Activated T-helper 17 cell treated with anti-CD3 and anti-CD28 coated beads, Interleukin-2, amount 50 U/mL, for 72 hours (primary cell): ENCODE data around the gene CA10. TPM values are rescaled to one million over a fixed set of nuclear protein-coding genes. Genes with fewer than 3 reads are reported as not detected.

ENCODE experiments used
- ATAC-seq: fragments of 150-1000 bp; cut with Tn5 transposase; replicated peaks from 2 replicates; pipeline ENCODE4 v1.10.0; 2021; ENCODE audit warnings: mild to moderate bottlenecking, moderate library complexity
- H3K27ac Mint-ChIP-seq: one replicate; pipeline ENCODE4 v1.8.0; 2022; ENCODE audit warnings: mixed read lengths
- H3K27me3 Mint-ChIP-seq: one replicate; pipeline ENCODE4 v1.8.0; 2022; ENCODE audit warnings: mixed read lengths
- H3K36me3 Mint-ChIP-seq: one replicate; pipeline ENCODE4 v1.8.0; 2022; ENCODE audit warnings: low read depth, mild to moderate bottlenecking, mixed read lengths
- H3K4me1 Mint-ChIP-seq: one replicate; pipeline ENCODE4 v1.8.0; 2022; ENCODE audit warnings: mixed read lengths
- H3K4me3 Mint-ChIP-seq: one replicate; pipeline ENCODE4 v1.8.0; 2022; ENCODE audit warnings: mild to moderate bottlenecking, mixed read lengths
- H3K9me3 Mint-ChIP-seq: one replicate; pipeline ENCODE4 v1.8.0; 2022; ENCODE audit warnings: mixed read lengths
- total RNA-seq, 2 donors: library from RNA; stranded (reverse); gene quantifications; one replicate each; pipeline ENCODE4 v1.2.3, GENCODE V29; 2022

CA10 gene
- total RNA-seq, 2 donors from 2014 or later: 0.56 TPM; not detected in 1

GRCh38 chr17:51830886-51831285 lies 327.6 kb downstream of the CA10 start:
- Mint-ChIP-seq H3K27me3 (peaks cover 13% of the 10 kb centered on the region), H3K36me3 (no peaks in the 10 kb centered on the region), H3K4me1 (no peaks in the 10 kb centered on the region), H3K4me3 (no peak overlapping the region), H3K27ac (no peak overlapping the region), H3K9me3 (no peaks in the 10 kb centered on the region)
- ATAC-seq: no peak

DNA sequence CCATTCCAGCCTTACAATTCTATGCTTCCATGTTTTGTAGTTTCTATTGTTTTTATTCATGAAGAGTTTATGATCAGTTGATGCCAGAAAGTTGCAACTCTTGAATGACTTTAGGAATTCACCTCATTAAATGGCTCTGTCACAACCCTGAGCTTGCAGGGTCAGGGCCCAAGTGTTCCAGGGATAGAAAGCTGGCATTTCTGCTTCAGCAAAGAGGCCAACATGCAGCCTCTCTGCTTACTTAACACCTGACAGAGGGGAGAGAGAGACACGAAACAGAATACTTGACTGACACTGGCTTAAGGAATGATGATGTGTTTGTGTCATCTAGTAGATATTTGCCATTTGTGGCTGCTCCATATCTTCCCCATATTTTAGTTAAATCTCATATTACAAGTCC lies 328.1 kb downstream of the CA10 start:
- Mint-ChIP-seq H3K4me3 (no peak overlapping the region), H3K27ac (no peak overlapping the region), H3K9me3 (no peaks in the 10 kb centered on the region), H3K27me3 (peaks cover 13% of the 10 kb centered on the region), H3K36me3 (no peaks in the 10 kb centered on the region), H3K4me1 (no peaks in the 10 kb centered on the region)
- ATAC-seq: no peak

DNA sequence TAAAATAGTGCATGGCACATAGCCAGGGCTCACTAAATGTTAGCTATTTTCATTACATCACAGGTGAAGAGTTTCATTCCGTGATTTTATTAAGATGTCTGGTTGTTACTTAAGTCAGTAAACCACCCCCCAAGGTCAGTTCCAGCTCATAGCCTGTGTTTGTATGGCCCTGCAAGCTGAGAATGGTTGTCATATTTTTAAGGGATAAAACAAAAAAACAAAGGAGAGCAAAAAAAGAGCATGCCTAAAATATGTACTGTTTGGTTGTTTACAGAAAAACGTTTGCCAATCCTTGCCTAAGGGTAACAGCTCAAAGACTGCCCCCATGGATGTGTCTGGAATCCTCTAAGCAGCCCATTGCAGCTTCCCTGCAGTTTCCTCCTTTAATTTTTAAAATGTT lies 329.6 kb downstream of the CA10 start:
- no peak for ATAC-seq
- H3K27ac Mint-ChIP-seq: no peak overlapping the region
- H3K9me3 Mint-ChIP-seq: no peaks in the 10 kb centered on the region
- no peak overlapping the region for H3K4me3 Mint-ChIP-seq
- peaks cover 14% of the 10 kb centered on the region for H3K27me3 Mint-ChIP-seq
- no peaks in the 10 kb centered on the region for H3K36me3 Mint-ChIP-seq
- H3K4me1 Mint-ChIP-seq: no peaks in the 10 kb centered on the region

DNA sequence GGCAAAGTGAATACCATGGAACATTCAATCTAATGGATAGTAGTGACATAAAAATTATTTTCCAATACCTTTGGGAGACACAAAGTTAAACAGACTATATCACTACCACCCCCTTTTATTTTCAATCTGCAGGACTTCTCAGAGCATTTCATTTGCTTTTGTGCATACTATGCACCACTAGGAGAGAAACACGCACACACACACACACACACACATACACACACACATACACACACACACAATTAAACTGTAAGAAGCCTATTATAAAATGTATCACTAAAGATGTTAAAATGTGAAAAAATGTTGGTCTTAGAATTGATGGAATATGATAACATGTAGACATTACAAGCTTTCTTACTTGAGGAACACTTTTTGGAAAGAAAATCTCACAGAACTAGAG lies 331.4 kb downstream of the CA10 start:
- no peak for ATAC-seq
- no peaks in the 10 kb centered on the region for H3K4me1 Mint-ChIP-seq
- no peak overlapping the region for H3K4me3 Mint-ChIP-seq
- H3K9me3 Mint-ChIP-seq: no peaks in the 10 kb centered on the region
- H3K27ac Mint-ChIP-seq: no peak overlapping the region
- peaks cover 10% of the 10 kb centered on the region for H3K27me3 Mint-ChIP-seq
- H3K36me3 Mint-ChIP-seq: no peaks in the 10 kb centered on the region

- H3K9me3 Mint-ChIP-seq: no peaks in the 10 kb centered on the region
- ATAC-seq: no peak
These were observed 337.7 kb downstream of the CA10 start for GRCh38 chr17:51820766-51821165.

DNA sequence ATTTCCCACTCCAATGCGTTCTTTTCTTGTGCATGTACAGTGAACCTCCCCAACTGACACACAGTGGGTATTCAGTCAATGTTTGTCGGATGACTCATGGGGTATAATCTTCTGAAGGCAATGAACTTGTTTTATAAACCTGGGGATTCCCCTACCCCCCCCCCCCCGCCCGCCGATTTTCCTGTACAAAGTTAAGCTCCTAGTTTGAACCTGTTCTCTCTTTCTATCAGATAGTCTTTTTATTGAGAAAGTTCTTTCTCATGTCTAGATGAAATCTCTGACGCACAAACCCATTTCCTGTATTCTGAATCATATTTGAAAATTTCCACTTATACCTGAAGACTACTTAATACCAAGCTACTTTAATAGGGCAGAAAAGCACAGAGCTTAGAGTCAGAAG lies 338.3 kb downstream of the CA10 start:
- H3K4me3 Mint-ChIP-seq: peak overlapping the region; percentile 31
- H3K27ac Mint-ChIP-seq: peak overlapping the region; percentile 70
- H3K36me3 Mint-ChIP-seq: no peaks in the 10 kb centered on the region
- ATAC-seq: peak; percentile 69
- peaks cover 7% of the 10 kb centered on the region for H3K27me3 Mint-ChIP-seq
- no peaks in the 10 kb centered on the region for H3K9me3 Mint-ChIP-seq
- peaks cover 10% of the 10 kb centered on the region for H3K4me1 Mint-ChIP-seq

More at GRCh38 chr17:51820766-51821165, 337.7 kb downstream of the CA10 start:
- no peak overlapping the region for H3K4me3 Mint-ChIP-seq
- H3K27me3 Mint-ChIP-seq: peaks cover 10% of the 10 kb centered on the region
- no peaks in the 10 kb centered on the region for H3K36me3 Mint-ChIP-seq
- peak overlapping the region; percentile 70 for H3K27ac Mint-ChIP-seq
- peaks cover 10% of the 10 kb centered on the region for H3K4me1 Mint-ChIP-seq

DNA sequence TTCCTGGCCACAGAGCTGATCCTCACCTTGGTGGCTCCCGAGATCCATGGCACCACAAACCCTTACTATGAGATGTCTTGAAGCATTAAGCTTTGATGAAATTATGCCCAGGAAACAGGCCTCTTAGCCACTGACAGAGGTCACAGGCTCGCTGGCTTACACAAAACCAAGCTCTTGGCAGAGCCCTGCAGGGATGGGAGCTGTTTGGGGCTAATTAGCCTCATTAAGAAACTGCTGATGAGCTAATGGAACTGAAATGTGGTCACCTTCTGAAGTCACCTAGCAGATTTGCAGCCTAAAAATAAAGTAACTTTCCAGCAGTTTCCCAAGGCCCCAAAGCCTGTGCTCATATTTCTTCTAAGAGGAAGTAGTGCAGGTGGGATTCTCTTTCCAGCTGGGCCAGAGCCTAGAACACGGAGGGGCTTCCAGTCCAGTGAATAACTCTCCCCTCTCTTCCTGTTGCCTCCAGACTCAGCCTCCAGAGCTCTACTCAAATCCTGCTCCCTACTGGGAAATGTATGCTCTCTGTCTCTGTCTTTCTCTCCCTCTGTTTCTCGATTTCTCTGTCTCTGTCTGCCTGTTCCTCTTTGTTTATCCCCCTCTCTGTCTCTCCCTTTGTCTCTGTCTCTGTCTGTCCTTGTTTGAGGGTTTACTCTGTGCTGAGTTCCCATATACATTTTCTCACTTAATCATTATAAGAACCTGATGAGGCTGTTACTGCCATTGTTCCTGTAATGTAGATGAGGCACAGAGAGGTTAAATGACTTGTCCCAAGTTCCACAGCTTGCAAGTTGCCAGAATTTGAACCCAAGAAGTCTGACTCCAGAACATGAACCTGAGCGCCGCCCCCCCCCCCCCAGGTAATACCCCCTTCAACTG lies 338.9 kb downstream of the CA10 start:
- H3K4me1 Mint-ChIP-seq: peaks cover 10% of the 10 kb centered on the region
- peaks cover 7% of the 10 kb centered on the region for H3K27me3 Mint-ChIP-seq
- peak overlapping the region; percentile 70 for H3K27ac Mint-ChIP-seq
- H3K9me3 Mint-ChIP-seq: no peaks in the 10 kb centered on the region
- H3K4me3 Mint-ChIP-seq: peak overlapping the region; percentile 31
- no peaks in the 10 kb centered on the region for H3K36me3 Mint-ChIP-seq
- ATAC-seq: peak; percentile 66

GRCh38 chr17:51818777-51819176 lies 339.7 kb downstream of the CA10 start:
- Mint-ChIP-seq H3K4me3 (no peak overlapping the region), H3K4me1 (peaks cover 10% of the 10 kb centered on the region), H3K27me3 (peaks cover 7% of the 10 kb centered on the region), H3K9me3 (no peaks in the 10 kb centered on the region), H3K27ac (no peak overlapping the region), H3K36me3 (no peaks in the 10 kb centered on the region)
- peak; percentile 15 for ATAC-seq

DNA sequence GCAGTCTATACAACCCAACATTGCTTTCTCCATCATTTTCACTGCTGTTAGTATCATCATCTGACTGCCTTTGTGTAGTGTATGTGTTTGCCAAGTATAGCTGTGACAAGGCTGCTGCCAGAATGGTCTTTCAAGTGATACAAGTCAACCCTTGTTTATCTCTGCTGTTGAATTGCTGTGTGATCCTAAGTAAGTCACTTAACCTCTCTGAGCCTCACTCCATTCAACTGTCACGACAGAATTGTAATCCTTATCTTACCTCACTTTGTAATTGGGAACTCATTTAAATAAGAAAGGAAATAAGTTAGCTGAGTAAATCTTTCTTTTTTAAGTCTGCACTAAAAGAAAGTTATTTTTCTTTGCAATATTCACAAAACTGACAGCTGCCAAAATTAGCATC lies 340.6 kb downstream of the CA10 start:
- no peaks in the 10 kb centered on the region for H3K9me3 Mint-ChIP-seq
- peaks cover 10% of the 10 kb centered on the region for H3K4me1 Mint-ChIP-seq
- peaks cover 7% of the 10 kb centered on the region for H3K27me3 Mint-ChIP-seq
- H3K36me3 Mint-ChIP-seq: no peaks in the 10 kb centered on the region
- no peak for ATAC-seq
- no peak overlapping the region for H3K27ac Mint-ChIP-seq
- H3K4me3 Mint-ChIP-seq: no peak overlapping the region

DNA sequence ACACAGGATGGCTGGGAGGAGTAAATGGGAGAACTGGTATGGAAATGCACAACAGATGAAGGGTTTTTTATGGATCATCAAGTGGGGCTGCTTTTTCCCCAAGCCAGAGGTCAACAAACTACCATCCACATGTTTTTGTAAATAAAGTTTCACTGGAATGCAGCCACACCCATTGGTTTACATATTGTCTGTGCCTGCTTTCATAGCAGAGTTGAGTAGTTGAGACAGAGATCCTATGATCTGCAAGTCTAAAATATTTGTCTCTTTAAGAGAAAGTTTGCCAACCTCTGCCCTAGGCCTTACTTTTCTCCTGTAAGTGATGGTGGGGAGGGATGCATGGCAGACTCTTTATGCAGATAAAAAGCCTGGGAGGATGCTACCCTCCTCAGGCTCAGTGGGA lies 341.4 kb downstream of the CA10 start:
- no peak overlapping the region for H3K27ac Mint-ChIP-seq

GRCh38 chr17:51815097-51815496 lies 343.4 kb downstream of the CA10 start:
- H3K27me3 Mint-ChIP-seq: no peaks in the 10 kb centered on the region
- ATAC-seq: no peak
- H3K4me1 Mint-ChIP-seq: peaks cover 6% of the 10 kb centered on the region
- no peaks in the 10 kb centered on the region for H3K36me3 Mint-ChIP-seq
- no peak overlapping the region for H3K4me3 Mint-ChIP-seq
- no peak overlapping the region for H3K27ac Mint-ChIP-seq
- H3K9me3 Mint-ChIP-seq: no peaks in the 10 kb centered on the region

More for the DNA sequence above, 341.4 kb downstream of the CA10 start:
- H3K9me3 Mint-ChIP-seq: no peaks in the 10 kb centered on the region
- H3K36me3 Mint-ChIP-seq: no peaks in the 10 kb centered on the region
- H3K27me3 Mint-ChIP-seq: peaks cover 7% of the 10 kb centered on the region
- H3K4me3 Mint-ChIP-seq: no peak overlapping the region
- H3K4me1 Mint-ChIP-seq: peaks cover 10% of the 10 kb centered on the region
- no peak for ATAC-seq

GRCh38 chr17:51814521-51814920 lies 344.0 kb downstream of the CA10 start:
- no peaks in the 10 kb centered on the region for H3K36me3 Mint-ChIP-seq
- H3K4me1 Mint-ChIP-seq: peaks cover under 1% of the 10 kb centered on the region
- ATAC-seq: no peak
- H3K4me3 Mint-ChIP-seq: no peak overlapping the region
- peaks cover 2% of the 10 kb centered on the region for H3K27me3 Mint-ChIP-seq
- no peaks in the 10 kb centered on the region for H3K9me3 Mint-ChIP-seq
- no peak overlapping the region for H3K27ac Mint-ChIP-seq

GRCh38 chr17:51813784-51814174 lies 344.7 kb downstream of the CA10 start:
- H3K4me3 Mint-ChIP-seq: no peak overlapping the region
- no peak overlapping the region for H3K27ac Mint-ChIP-seq
- ATAC-seq: no peak
- no peaks in the 10 kb centered on the region for H3K4me1 Mint-ChIP-seq
- H3K9me3 Mint-ChIP-seq: no peaks in the 10 kb centered on the region
- no peaks in the 10 kb centered on the region for H3K36me3 Mint-ChIP-seq
- peaks cover 5% of the 10 kb centered on the region for H3K27me3 Mint-ChIP-seq

DNA sequence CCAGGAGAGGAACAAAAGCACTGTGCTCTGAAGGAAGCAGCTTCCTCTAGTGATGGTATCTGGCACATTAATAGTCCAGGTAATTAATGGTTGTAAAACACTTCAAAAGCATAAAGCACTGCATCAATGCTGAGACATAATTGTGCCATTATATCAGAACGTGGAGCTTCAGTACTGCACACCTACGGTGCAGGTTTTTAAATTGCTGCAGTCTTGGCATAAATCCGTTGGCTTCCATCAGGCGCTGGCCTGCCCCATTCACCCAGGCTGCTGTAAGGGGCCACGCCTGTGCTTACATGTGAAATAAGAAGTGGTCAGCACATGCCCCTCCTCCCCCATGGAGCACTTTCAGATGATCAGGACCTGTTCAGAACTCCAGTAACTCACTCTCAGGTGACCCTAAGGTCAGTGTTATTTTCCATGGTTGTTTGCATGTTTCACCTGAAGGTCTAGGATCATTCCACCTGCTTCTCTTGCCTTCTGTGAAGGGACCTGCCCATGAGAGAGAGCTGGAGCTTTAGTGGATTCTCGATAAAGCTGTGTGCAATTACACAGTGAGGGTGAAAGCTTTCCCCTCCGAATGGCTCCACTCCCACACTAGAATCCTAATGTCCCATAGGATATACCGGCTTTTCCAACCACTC lies 345.3 kb downstream of the CA10 start:
- Mint-ChIP-seq H3K27me3 (peaks cover 5% of the 10 kb centered on the region), H3K27ac (no peak overlapping the region), H3K4me3 (no peak overlapping the region), H3K4me1 (no peaks in the 10 kb centered on the region), H3K9me3 (no peaks in the 10 kb centered on the region), H3K36me3 (no peaks in the 10 kb centered on the region)
- no peak for ATAC-seq

DNA sequence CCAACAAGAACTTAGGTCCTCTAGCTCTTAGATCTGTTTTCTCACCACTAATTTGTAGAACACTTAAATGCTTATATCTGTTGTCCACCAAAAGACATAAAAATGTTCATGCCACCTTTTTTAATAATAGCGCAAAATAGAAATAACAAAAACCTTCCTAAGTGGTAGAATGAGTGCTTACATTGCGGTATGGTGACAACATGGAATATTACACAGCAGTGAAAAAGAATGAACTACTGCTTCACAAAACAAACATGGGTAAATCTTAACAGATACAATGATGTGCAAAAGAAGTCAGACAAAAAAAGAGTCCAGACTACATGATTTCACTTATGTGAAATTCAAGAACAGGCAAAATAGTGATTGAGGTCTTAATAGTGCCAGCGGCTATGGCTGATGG lies 351.1 kb downstream of the CA10 start:
- H3K27me3 Mint-ChIP-seq: peaks cover 9% of the 10 kb centered on the region
- no peaks in the 10 kb centered on the region for H3K4me1 Mint-ChIP-seq
- ATAC-seq: no peak
- no peak overlapping the region for H3K27ac Mint-ChIP-seq
- H3K36me3 Mint-ChIP-seq: no peaks in the 10 kb centered on the region
- H3K9me3 Mint-ChIP-seq: no peaks in the 10 kb centered on the region
- H3K4me3 Mint-ChIP-seq: no peak overlapping the region
